WTC11 (cell line): Measurements from ENCODE around the gene SNX8. TPM values are rescaled to one million over a fixed set of nuclear protein-coding genes. Genes with fewer than 3 reads are reported as not detected.

ENCODE experiments used
- ATAC-seq: fragments of 200-7000 bp; cut with Tn5 transposase; 2 replicates; pipeline ENCODE4 v1.10.0; 2021; ENCODE audit warnings: mild to moderate bottlenecking, moderate library complexity
- CTCF ChIA-PET: fragments of 300-600 bp; sonication (Branson Sonifier 250); formaldehyde crosslinking; loops from one replicate; lab custom pipeline; 2021; ENCODE audit warnings: antibody characterized with exemption; lab: Charles Lee
- POLR2A ChIA-PET: fragments of 350-600 bp; sonication (Branson Sonifier 250); formaldehyde crosslinking; loops from one replicate; lab custom pipeline; 2021; ENCODE audit warnings: antibody characterized with exemption; lab: Charles Lee
- DNase-seq: peaks from one replicate; pipeline ENCODE4 v3.0.0; 2021; ENCODE audit warnings: low spot score
- H3K27ac Mint-ChIP-seq: 2 replicates; pipeline ENCODE4 v1.8.0; 2021; ENCODE audit warnings: mixed read lengths
- H3K27me3 Mint-ChIP-seq: 2 replicates; pipeline ENCODE4 v1.8.0; 2021; ENCODE audit warnings: low read depth, mild to moderate bottlenecking, moderate library complexity, mixed read lengths
- H3K36me3 Mint-ChIP-seq: 2 replicates; pipeline ENCODE4 v1.8.0; 2021; ENCODE audit warnings: mixed read lengths
- H3K4me1 Mint-ChIP-seq: 2 replicates; pipeline ENCODE4 v1.8.0; 2022; ENCODE audit warnings: mixed read lengths
- H3K4me3 Mint-ChIP-seq: 2 replicates; pipeline ENCODE4 v1.8.0; 2021; ENCODE audit warnings: mild to moderate bottlenecking, moderate library complexity, mixed read lengths
- H3K9me3 Mint-ChIP-seq: 2 replicates; pipeline ENCODE4 v1.8.0; 2021; ENCODE audit warnings: mixed read lengths
- FOXJ3 ChIP-seq: sonication (generic); formaldehyde crosslinking; IDR thresholded peaks from 2 replicates; pipeline ENCODE4 v1.9.0; 2021; ENCODE audit warnings: missing genetic modification reagents, mild to moderate bottlenecking, borderline replicate concordance
- IRF2 ChIP-seq: sonication (generic); formaldehyde crosslinking; IDR thresholded peaks from 2 replicates; pipeline ENCODE4 v1.8.0; 2022; ENCODE audit warnings: low read depth, missing genetic modification reagents, borderline replicate concordance
- MXD4 ChIP-seq: fragments of 250-450 bp; sonication (Bioruptor Pico); IDR thresholded peaks from 2 replicates; pipeline ENCODE4 v1.8.0; 2021; ENCODE audit warnings: mild to moderate bottlenecking, moderate library complexity, borderline replicate concordance
- MYBL2 ChIP-seq: sonication (generic); formaldehyde crosslinking; IDR thresholded peaks from 2 replicates; pipeline ENCODE4 v1.8.1; 2023; ENCODE audit warnings: mild to moderate bottlenecking, moderate library complexity, missing genetic modification reagents
- NFATC4 ChIP-seq: fragments of 250-450 bp; sonication (Bioruptor Pico); IDR thresholded peaks from 2 replicates; pipeline ENCODE4 v1.9.0; 2021; ENCODE audit warnings: mild to moderate bottlenecking
- SMAD4 ChIP-seq: sonication (generic); formaldehyde crosslinking; IDR thresholded peaks from 2 replicates; pipeline ENCODE4 v1.8.0; 2022; ENCODE audit warnings: mild to moderate bottlenecking, missing genetic modification reagents
- SP1 ChIP-seq: sonication (generic); formaldehyde crosslinking; conservative IDR thresholded peaks from 2 replicates; pipeline ENCODE4 v1.8.1; 2022; ENCODE audit warnings: missing genetic modification reagents
- TCF7 ChIP-seq: sonication (generic); formaldehyde crosslinking; IDR thresholded peaks from 2 replicates; pipeline ENCODE4 v1.8.0; 2022; ENCODE audit warnings: mild to moderate bottlenecking, low read depth, missing genetic modification reagents, moderate library complexity
- TEAD1 ChIP-seq: sonication (generic); formaldehyde crosslinking; IDR thresholded peaks from 2 replicates; pipeline ENCODE4 v1.8.0; 2022; ENCODE audit warnings: mild to moderate bottlenecking, missing genetic modification reagents
- ZNF138 ChIP-seq: sonication (generic); formaldehyde crosslinking; conservative IDR thresholded peaks from 2 replicates; pipeline ENCODE4 v1.8.1; 2022; ENCODE audit warnings: mild to moderate bottlenecking, moderate library complexity, missing genetic modification reagents
- ZNF232 ChIP-seq: sonication (generic); formaldehyde crosslinking; IDR thresholded peaks from 2 replicates; pipeline ENCODE4 v1.8.0; 2022; ENCODE audit warnings: mild to moderate bottlenecking, missing genetic modification reagents
- total RNA-seq: library from RNA; stranded (reverse); gene quantifications from 3 replicates; pipeline ENCODE4 v1.2.3, GENCODE V29; 2021
- TF ChIP-seq, protein P1 (sequence below): sonication (generic); formaldehyde crosslinking; IDR thresholded peaks from 2 replicates; pipeline ENCODE4 v1.8.1; 2022; ENCODE audit warnings: mild to moderate bottlenecking, missing genetic modification reagents, moderate library complexity, borderline replicate concordance
- TF ChIP-seq, protein P2 (sequence below): sonication (generic); formaldehyde crosslinking; IDR thresholded peaks from 2 replicates; pipeline ENCODE4 v1.8.0; 2022; ENCODE audit warnings: mild to moderate bottlenecking, missing genetic modification reagents
- TF ChIP-seq, protein P3 (sequence below): sonication (generic); formaldehyde crosslinking; IDR thresholded peaks from 2 replicates; pipeline ENCODE4 v1.8.1; 2023; ENCODE audit warnings: mild to moderate bottlenecking, missing genetic modification reagents
- TF ChIP-seq, protein P4 (sequence below): fragments of 200-600 bp; IDR thresholded peaks from 2 replicates; pipeline ENCODE4 v1.8.0; 2022; ENCODE audit warnings: antibody characterized with exemption
- TF ChIP-seq, protein P5 (sequence below): sonication (generic); formaldehyde crosslinking; IDR thresholded peaks from 2 replicates; pipeline ENCODE4 v1.8.1; 2022; ENCODE audit warnings: low read depth, missing genetic modification reagents, borderline replicate concordance
- TF ChIP-seq, protein P6 (sequence below): sonication (generic); formaldehyde crosslinking; IDR thresholded peaks from 2 replicates; pipeline ENCODE4 v1.8.1; 2023; ENCODE audit warnings: mild to moderate bottlenecking, missing genetic modification reagents
- TF ChIP-seq, protein P7 (sequence below): sonication (generic); formaldehyde crosslinking; IDR thresholded peaks from 2 replicates; pipeline ENCODE4 v1.8.0; 2022; ENCODE audit warnings: mild to moderate bottlenecking, missing genetic modification reagents
- TF ChIP-seq, protein P8 (sequence below): sonication (generic); formaldehyde crosslinking; IDR thresholded peaks from 2 replicates; pipeline ENCODE4 v1.8.0; 2022; ENCODE audit warnings: mild to moderate bottlenecking, missing genetic modification reagents

Gene SNX8
- total RNA-seq, 1 experiment from 2014 or later, result 50.8 TPM

DNA sequence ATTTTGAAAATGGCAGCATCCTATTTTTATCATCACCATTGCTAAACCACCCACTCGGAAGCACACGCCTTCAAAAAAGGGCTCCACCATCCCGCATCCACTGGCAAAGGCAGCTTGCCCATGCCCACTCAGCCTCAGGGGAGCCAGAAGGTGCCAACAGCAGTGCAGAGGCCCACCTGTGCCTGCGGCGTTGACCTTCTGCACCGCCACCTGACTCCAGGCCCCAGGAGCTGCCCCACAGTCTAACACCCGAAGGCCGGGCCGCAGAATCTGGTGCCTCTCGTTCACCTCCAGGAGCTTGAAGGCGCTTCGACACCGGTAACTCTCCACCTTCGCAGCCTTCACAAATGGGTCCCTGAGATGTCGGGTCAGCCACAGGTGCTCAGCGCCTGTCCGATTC is 75.0 kb downstream of the SNX8 start:
- Mint-ChIP-seq H3K27ac (no peak overlapping the region), H3K4me3 (no peak overlapping the region), H3K36me3 (peaks cover 40% of the 10 kb centered on the region), H3K4me1 (peaks cover 11% of the 10 kb centered on the region), H3K27me3 (no peaks in the 10 kb centered on the region), H3K9me3 (no peaks in the 10 kb centered on the region)
- no peak for ATAC-seq
- ChIA-PET CTCF (interaction anchor here (2.4 kb wide), 1 partner anchor 109 kb away, joined by 7 read pairs; no protein-coding TSS in a partner anchor), POLR2A (interaction anchor here (0.6 kb wide), 1 partner anchor 123 kb away, joined by 3 read pairs; no protein-coding TSS in a partner anchor)
- TF ChIP-seq, protein P1, sequence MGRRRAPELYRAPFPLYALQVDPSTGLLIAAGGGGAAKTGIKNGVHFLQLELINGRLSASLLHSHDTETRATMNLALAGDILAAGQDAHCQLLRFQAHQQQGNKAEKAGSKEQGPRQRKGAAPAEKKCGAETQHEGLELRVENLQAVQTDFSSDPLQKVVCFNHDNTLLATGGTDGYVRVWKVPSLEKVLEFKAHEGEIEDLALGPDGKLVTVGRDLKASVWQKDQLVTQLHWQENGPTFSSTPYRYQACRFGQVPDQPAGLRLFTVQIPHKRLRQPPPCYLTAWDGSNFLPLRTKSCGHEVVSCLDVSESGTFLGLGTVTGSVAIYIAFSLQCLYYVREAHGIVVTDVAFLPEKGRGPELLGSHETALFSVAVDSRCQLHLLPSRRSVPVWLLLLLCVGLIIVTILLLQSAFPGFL (CRISPR knock-in tag), result no peak
- TF ChIP-seq IRF2 (CRISPR knock-in tag) (no peak), FOXJ3 (CRISPR knock-in tag) (no peak), TCF7 (CRISPR knock-in tag) (no peak), TEAD1 (CRISPR knock-in tag) (no peak), SMAD4 (CRISPR knock-in tag) (no peak), NFATC4 (CRISPR knock-in tag) (no peak), SP1 (CRISPR knock-in tag) (no peak), MXD4 (CRISPR knock-in tag) (no peak)
- TF ChIP-seq, protein P2, sequence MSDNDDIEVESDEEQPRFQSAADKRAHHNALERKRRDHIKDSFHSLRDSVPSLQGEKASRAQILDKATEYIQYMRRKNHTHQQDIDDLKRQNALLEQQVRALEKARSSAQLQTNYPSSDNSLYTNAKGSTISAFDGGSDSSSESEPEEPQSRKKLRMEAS (CRISPR knock-in tag), result no peak
- DNase-seq, result no peak

DNA sequence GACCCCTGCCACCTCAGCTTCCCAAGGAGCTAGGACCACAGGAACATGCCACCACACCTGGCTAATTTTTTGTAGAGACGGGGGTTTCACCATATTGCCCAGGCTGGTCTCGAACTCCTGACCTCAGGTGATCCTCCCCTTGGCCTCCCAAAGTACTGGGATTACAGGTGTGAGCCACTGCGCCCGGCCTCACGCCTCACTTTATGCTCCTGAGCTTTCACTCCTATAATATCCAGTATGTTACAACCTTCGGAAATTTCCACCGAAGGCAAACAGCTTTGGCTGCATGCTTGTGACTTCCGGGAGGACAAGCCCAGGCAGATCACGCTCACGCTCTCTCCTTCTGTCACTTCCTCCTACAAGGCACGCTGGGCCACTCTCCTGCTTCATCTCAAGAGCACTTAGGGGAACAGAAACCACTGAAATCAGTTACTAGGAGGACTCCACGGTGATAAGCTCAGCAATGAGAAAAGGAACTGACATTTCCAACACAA is 77.1 kb downstream of the SNX8 start:
- CTCF ChIA-PET, result interaction anchor here (2.4 kb wide), 1 partner anchor 111 kb away, joined by 7 read pairs; no protein-coding TSS in a partner anchor
- POLR2A ChIA-PET, result no interaction called here
- peaks cover 40% of the 10 kb centered on the region for H3K36me3 Mint-ChIP-seq

More for the DNA sequence above, 77.1 kb downstream of the SNX8 start:
- H3K4me3 Mint-ChIP-seq, result no peak overlapping the region
- H3K27me3 Mint-ChIP-seq, result no peaks in the 10 kb centered on the region
- peak overlapping the region; percentile 78 for H3K27ac Mint-ChIP-seq
- DNase-seq (no peak), ATAC-seq (no peak)
- H3K9me3 Mint-ChIP-seq, result no peaks in the 10 kb centered on the region
- TF ChIP-seq, protein P3, sequence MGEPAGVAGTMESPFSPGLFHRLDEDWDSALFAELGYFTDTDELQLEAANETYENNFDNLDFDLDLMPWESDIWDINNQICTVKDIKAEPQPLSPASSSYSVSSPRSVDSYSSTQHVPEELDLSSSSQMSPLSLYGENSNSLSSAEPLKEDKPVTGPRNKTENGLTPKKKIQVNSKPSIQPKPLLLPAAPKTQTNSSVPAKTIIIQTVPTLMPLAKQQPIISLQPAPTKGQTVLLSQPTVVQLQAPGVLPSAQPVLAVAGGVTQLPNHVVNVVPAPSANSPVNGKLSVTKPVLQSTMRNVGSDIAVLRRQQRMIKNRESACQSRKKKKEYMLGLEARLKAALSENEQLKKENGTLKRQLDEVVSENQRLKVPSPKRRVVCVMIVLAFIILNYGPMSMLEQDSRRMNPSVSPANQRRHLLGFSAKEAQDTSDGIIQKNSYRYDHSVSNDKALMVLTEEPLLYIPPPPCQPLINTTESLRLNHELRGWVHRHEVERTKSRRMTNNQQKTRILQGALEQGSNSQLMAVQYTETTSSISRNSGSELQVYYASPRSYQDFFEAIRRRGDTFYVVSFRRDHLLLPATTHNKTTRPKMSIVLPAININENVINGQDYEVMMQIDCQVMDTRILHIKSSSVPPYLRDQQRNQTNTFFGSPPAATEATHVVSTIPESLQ (CRISPR knock-in tag), result no peak
- TF ChIP-seq, protein P4, sequence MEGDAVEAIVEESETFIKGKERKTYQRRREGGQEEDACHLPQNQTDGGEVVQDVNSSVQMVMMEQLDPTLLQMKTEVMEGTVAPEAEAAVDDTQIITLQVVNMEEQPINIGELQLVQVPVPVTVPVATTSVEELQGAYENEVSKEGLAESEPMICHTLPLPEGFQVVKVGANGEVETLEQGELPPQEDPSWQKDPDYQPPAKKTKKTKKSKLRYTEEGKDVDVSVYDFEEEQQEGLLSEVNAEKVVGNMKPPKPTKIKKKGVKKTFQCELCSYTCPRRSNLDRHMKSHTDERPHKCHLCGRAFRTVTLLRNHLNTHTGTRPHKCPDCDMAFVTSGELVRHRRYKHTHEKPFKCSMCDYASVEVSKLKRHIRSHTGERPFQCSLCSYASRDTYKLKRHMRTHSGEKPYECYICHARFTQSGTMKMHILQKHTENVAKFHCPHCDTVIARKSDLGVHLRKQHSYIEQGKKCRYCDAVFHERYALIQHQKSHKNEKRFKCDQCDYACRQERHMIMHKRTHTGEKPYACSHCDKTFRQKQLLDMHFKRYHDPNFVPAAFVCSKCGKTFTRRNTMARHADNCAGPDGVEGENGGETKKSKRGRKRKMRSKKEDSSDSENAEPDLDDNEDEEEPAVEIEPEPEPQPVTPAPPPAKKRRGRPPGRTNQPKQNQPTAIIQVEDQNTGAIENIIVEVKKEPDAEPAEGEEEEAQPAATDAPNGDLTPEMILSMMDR, result no peak
- TF ChIP-seq ZNF138 (no peak), MYBL2 (no peak), ZNF232 (CRISPR knock-in tag) (no peak)
- TF ChIP-seq, protein P5, sequence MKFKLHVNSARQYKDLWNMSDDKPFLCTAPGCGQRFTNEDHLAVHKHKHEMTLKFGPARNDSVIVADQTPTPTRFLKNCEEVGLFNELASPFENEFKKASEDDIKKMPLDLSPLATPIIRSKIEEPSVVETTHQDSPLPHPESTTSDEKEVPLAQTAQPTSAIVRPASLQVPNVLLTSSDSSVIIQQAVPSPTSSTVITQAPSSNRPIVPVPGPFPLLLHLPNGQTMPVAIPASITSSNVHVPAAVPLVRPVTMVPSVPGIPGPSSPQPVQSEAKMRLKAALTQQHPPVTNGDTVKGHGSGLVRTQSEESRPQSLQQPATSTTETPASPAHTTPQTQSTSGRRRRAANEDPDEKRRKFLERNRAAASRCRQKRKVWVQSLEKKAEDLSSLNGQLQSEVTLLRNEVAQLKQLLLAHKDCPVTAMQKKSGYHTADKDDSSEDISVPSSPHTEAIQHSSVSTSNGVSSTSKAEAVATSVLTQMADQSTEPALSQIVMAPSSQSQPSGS (CRISPR knock-in tag), result no peak
- TF ChIP-seq, protein P6, sequence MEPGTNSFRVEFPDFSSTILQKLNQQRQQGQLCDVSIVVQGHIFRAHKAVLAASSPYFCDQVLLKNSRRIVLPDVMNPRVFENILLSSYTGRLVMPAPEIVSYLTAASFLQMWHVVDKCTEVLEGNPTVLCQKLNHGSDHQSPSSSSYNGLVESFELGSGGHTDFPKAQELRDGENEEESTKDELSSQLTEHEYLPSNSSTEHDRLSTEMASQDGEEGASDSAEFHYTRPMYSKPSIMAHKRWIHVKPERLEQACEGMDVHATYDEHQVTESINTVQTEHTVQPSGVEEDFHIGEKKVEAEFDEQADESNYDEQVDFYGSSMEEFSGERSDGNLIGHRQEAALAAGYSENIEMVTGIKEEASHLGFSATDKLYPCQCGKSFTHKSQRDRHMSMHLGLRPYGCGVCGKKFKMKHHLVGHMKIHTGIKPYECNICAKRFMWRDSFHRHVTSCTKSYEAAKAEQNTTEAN (CRISPR knock-in tag), result no peak
- TF ChIP-seq, protein P7, sequence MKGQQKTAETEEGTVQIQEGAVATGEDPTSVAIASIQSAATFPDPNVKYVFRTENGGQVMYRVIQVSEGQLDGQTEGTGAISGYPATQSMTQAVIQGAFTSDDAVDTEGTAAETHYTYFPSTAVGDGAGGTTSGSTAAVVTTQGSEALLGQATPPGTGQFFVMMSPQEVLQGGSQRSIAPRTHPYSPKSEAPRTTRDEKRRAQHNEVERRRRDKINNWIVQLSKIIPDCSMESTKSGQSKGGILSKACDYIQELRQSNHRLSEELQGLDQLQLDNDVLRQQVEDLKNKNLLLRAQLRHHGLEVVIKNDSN (CRISPR knock-in tag), result no peak
- TF ChIP-seq, protein P8, sequence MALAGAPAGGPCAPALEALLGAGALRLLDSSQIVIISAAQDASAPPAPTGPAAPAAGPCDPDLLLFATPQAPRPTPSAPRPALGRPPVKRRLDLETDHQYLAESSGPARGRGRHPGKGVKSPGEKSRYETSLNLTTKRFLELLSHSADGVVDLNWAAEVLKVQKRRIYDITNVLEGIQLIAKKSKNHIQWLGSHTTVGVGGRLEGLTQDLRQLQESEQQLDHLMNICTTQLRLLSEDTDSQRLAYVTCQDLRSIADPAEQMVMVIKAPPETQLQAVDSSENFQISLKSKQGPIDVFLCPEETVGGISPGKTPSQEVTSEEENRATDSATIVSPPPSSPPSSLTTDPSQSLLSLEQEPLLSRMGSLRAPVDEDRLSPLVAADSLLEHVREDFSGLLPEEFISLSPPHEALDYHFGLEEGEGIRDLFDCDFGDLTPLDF, result no peak
- TF ChIP-seq, all 79 proteins: peak for 0
- H3K4me1 Mint-ChIP-seq, result peaks cover 10% of the 10 kb centered on the region
